IMR-90 (cell line): ENCODE results near the gene RPRML. TPM values are rescaled to one million over a fixed set of nuclear protein-coding genes. Genes with fewer than 3 reads are reported as not detected.

Experiments used
- ATAC-seq: fragments of 200-7000 bp; cut with Tn5 transposase; 2 replicates; pipeline ENCODE4 v1.9.1; 2020; ENCODE audit warnings: low read depth, mild to moderate bottlenecking, moderate library complexity
- BruUV-seq: library from RNA; stranded (reverse); fragments of 400-500 nt; replicated peaks from 2 replicates; lab custom pipeline; 2021; lab: Mats Ljungman, UMichigan
- CTCF ChIA-PET: fragments of 300-600 bp; formaldehyde crosslinking; extraction: SDS; loops from one replicate; lab custom pipeline; 2021; ENCODE audit warnings: antibody characterized with exemption; lab: Yijun Ruan, JAX
- POLR2A ChIA-PET: fragments of 300-600 bp; sonication (Branson Sonifier 250); formaldehyde crosslinking; loops from one replicate; lab custom pipeline; 2022; ENCODE audit warnings: antibody characterized with exemption; ENCODE audit not compliant: unreplicated experiment; lab: Charles Lee
- DNase-seq: peaks from one replicate; pipeline ENCODE4 v3.0.0; 2013
- H2AFZ ChIP-seq: replicated peaks from 2 replicates; pipeline ENCODE3; 2013; ENCODE audit warnings: low read length, mild to moderate bottlenecking; ENCODE audit not compliant: poor library complexity
- H2AK5ac ChIP-seq: 2 replicates; pipeline ENCODE4 v1.6.1; 2013; ENCODE audit warnings: low read depth, low read length, inconsistent platforms
- H2AK9ac ChIP-seq: replicated peaks from 2 replicates; pipeline ENCODE3; 2013; ENCODE audit warnings: mild to moderate bottlenecking, low read depth, low read length, moderate library complexity; ENCODE audit not compliant: poor library complexity
- H2BK120ac ChIP-seq: 2 replicates; pipeline ENCODE4 v1.6.1; 2013; ENCODE audit warnings: low read depth, low read length, inconsistent platforms
- H2BK15ac ChIP-seq: 3 replicates; pipeline ENCODE4 v1.6.1; 2013; ENCODE audit warnings: low read depth, low read length, inconsistent platforms
- H2BK20ac ChIP-seq: 2 replicates; pipeline ENCODE4 v1.6.1; 2013; ENCODE audit warnings: low read depth, mild to moderate bottlenecking, inconsistent platforms, low read length, moderate library complexity
- H2BK5ac ChIP-seq: 2 replicates; pipeline ENCODE4 v1.6.1; 2013; ENCODE audit warnings: mild to moderate bottlenecking, low read depth, low read length, inconsistent platforms; ENCODE audit not compliant: poor library complexity, severe bottlenecking
- H3K14ac ChIP-seq: replicated peaks from 2 replicates; pipeline ENCODE4 v1.6.1; 2013; ENCODE audit warnings: low read depth, low read length, inconsistent platforms
- H3K18ac ChIP-seq: 2 replicates; pipeline ENCODE4 v1.6.1; 2013; ENCODE audit warnings: low read depth, low read length, control low read depth
- H3K23ac ChIP-seq: 2 replicates; pipeline ENCODE4 v1.6.1; 2013; ENCODE audit warnings: low read depth, low read length, inconsistent platforms
- H3K27ac ChIP-seq: 2 replicates; pipeline ENCODE4 v1.5.1; 2013; ENCODE audit warnings: mild to moderate bottlenecking, control low read depth, low read length; ENCODE audit not compliant: insufficient read depth
- H3K27me3 ChIP-seq: 2 replicates; pipeline ENCODE4 v1.6.1; 2013; ENCODE audit warnings: low read length; ENCODE audit not compliant: control insufficient read depth, insufficient read depth
- H3K36me3 ChIP-seq: 2 replicates; pipeline ENCODE4 v1.6.1; 2013; ENCODE audit warnings: low read length, mixed read lengths; ENCODE audit not compliant: control insufficient read depth, insufficient read depth
- H3K4ac ChIP-seq: 2 replicates; pipeline ENCODE4 v1.6.1; 2013; ENCODE audit warnings: low read depth, low read length, inconsistent platforms
- H3K4me1 ChIP-seq: 2 replicates; pipeline ENCODE4 v1.6.1; 2013; ENCODE audit warnings: low read length, mixed read lengths; ENCODE audit not compliant: control insufficient read depth, insufficient read depth
- H3K4me2 ChIP-seq: 2 replicates; pipeline ENCODE4 v1.6.1; 2013; ENCODE audit warnings: low read depth, mild to moderate bottlenecking, control low read depth, low read length, moderate library complexity
- H3K4me3 ChIP-seq: 2 replicates; pipeline ENCODE4 v1.5.1; 2013; ENCODE audit warnings: low read depth, mild to moderate bottlenecking, control low read depth, low read length, moderate library complexity; ENCODE audit not compliant: insufficient read depth
- H3K56ac ChIP-seq: 2 replicates; pipeline ENCODE4 v1.6.1; 2013; ENCODE audit warnings: low read length, inconsistent platforms; ENCODE audit not compliant: insufficient read depth; ENCODE audit errors: extremely low read depth
- H3K79me1 ChIP-seq, 2 experiments: 2 replicates each; pipeline ENCODE4 v1.6.1; 2013; ENCODE audit warnings: low read length in 2 of 2, inconsistent platforms in 1 of 2, low read depth in 1 of 2
- H3K9ac ChIP-seq: 2 replicates; pipeline ENCODE4 v1.6.1; 2013; ENCODE audit warnings: low read depth, low read length, control low read depth
- H3K9me1 ChIP-seq: 2 replicates; pipeline ENCODE4 v1.6.1; 2013; ENCODE audit warnings: low read length, inconsistent platforms; ENCODE audit not compliant: insufficient read depth
- H3K9me3 ChIP-seq: 2 replicates; pipeline ENCODE4 v1.6.1; 2013; ENCODE audit warnings: low read length; ENCODE audit not compliant: control insufficient read depth, insufficient read depth
- H4K20me1 ChIP-seq: 2 replicates; pipeline ENCODE4 v1.6.1; 2013; ENCODE audit warnings: low read length, inconsistent platforms; ENCODE audit not compliant: insufficient read depth
- H4K5ac ChIP-seq: 2 replicates; pipeline ENCODE4 v1.6.1; 2013; ENCODE audit warnings: mild to moderate bottlenecking, low read depth, low read length, control low read depth
- H4K8ac ChIP-seq, 2 experiments: 2 replicates each; pipeline ENCODE4 v1.6.1; 2013; ENCODE audit warnings: low read depth in 2 of 2, low read length in 2 of 2, control low read depth in 1 of 2, inconsistent platforms in 1 of 2
- H4K91ac ChIP-seq: 2 replicates; pipeline ENCODE4 v1.6.1; 2013; ENCODE audit warnings: low read depth, low read length, inconsistent platforms; ENCODE audit not compliant: insufficient read depth
- FOS ChIP-seq: fragments of 150-350 bp; IDR thresholded peaks from 2 replicates; pipeline ENCODE4 v1.6.1; 2016; ENCODE audit warnings: low read depth, low read length
- NFE2L2 ChIP-seq: fragments of 150-350 bp; IDR thresholded peaks from 2 replicates; pipeline ENCODE4 v1.6.1; 2016; ENCODE audit warnings: low read depth, mild to moderate bottlenecking, low read length
- WGBS, 2 experiments: methylation state at CpG; one replicate each; pipeline versions ENCODE4 v1.1.5 to v1.1.7; 2013; ENCODE audit warnings: missing lambda C conversion rate in 2 of 2; ENCODE audit not compliant: insufficient read length in 1 of 2; ENCODE audit errors: extremely low coverage in 2 of 2; 5-methylcytosine and 5-hydroxymethylcytosine counted together
- dilution Hi-C: fragments of 300-500 bp; cut with HindIII; formaldehyde crosslinking; loops from one replicate; pipeline ENCODE4 v1.14.3; 2018; ENCODE audit warnings: low sequenced_read_pairs; ENCODE audit not compliant: unreplicated experiment
- in situ Hi-C: fragments of 300-500 bp; cut with MboI; formaldehyde crosslinking; loops from 3 replicates; pipeline ENCODE4 v1.14.3; 2019; ENCODE audit warnings: low sequenced_read_pairs, inconsistent platforms, mixed read lengths
- intact Hi-C: fragments of 100-400 bp; cut with micrococcal nuclease; formaldehyde crosslinking; loops from 2 replicates; pipeline ENCODE4 v1.10.0; 2022
- polyA plus RNA-seq, 3 experiments: library from polyadenylated mRNA; depleted of rRNA; stranded (reverse); fragments of >200 nt; gene quantifications; 2 replicates each; pipeline ENCODE4 v1.2.3, GENCODE V29; 2012; ENCODE audit warnings: low replicate concordance in 1 of 3
- total RNA-seq: library from RNA; depleted of rRNA; stranded (reverse); fragments of >200 nt; gene quantifications from 2 replicates; pipeline ENCODE4 v1.2.3, GENCODE V29; 2012

The RPRML gene
- total and polyA plus RNA-seq, 2 of the 4 experiments (the other 2 are of a cell fraction), result not detected

- Histone ChIP-seq H2BK20ac (no peak overlapping the region), H3K9me3 (no peaks in the 10 kb centered on the region; the same call in 1 of the 2 replicates), H3K23ac (no peak overlapping the region), H3K27ac (no peak overlapping the region), H4K91ac (no peak overlapping the region), H4K20me1 (peaks cover 4% of the 10 kb centered on the region; the same call in 1 of the 2 replicates), H3K4me2 (no peak overlapping the region), H3K27me3 (peaks cover 37% of the 10 kb centered on the region), H3K56ac (no peak overlapping the region), H3K4me1 (peaks cover 3% of the 10 kb centered on the region), H3K14ac (no peak overlapping the region), H3K9me1 (no peaks in the 10 kb centered on the region), H2AK5ac (no peak overlapping the region), H4K8ac (no peak overlapping the region), H3K79me1 (no peaks in the 10 kb centered on the region), H2BK120ac (no peak overlapping the region), H3K9ac (no peak overlapping the region), H3K4me3 (no peak overlapping the region), H2BK5ac (no peak overlapping the region), H2AK9ac (no peak overlapping the region), H3K4ac (no peak overlapping the region), H3K36me3 (no peaks in the 10 kb centered on the region), H2AFZ (no peak overlapping the region), H2BK15ac (no peak overlapping the region), H3K18ac (no peak overlapping the region), H4K5ac (no peak overlapping the region)
- ATAC-seq (no peak), DNase-seq (no peak)
- in situ Hi-C loops, result no loop called here
- no TSS peak for BruUV-seq
- no peak for TF ChIP-seq FOS
- TF ChIP-seq NFE2L2, result no peak
- ChIA-PET POLR2A (no interaction called here), CTCF (interaction anchor here (0.5 kb wide), 1 partner anchor 12 kb away, joined by 5 read pairs; no protein-coding TSS in a partner anchor)
- intact Hi-C loops, result no loop called here
- WGBS, 2 experiments, result 50% methylated on average over 1 of the region's 6 CpGs; no CpG with 5 or more reads in 1 of the 2 experiments
- dilution Hi-C loops, result no loop called here
Measured at GRCh38 chr17:46982577-46982976, 3.5 kb upstream of the RPRML start.
